ENCODE results near the gene MESP2. TPM values are rescaled to one million over a fixed set of nuclear protein-coding genes. Genes with fewer than 3 reads are reported as not detected.

MESP2 gene
- total and polyA plus RNA-seq, 2 of the 8 experiments (the other 6 are each of a cell fraction or from before 2014, with no cell fraction given), result 0.35 to 0.80 TPM

GRCh38 chr15:89766357-89767311 lies 9.5 kb upstream of the MESP2 start:
- Histone ChIP-seq H2BK15ac (ENCODE audit: low read length) (no peak overlapping the region), H3K79me2 (ENCODE audit: control insufficient read depth in 1 of 2, insufficient read depth in 2 of 2, low read length in 2 of 2) (no peaks in the 10 kb centered on the region), H2BK20ac (ENCODE audit: low read length) (no peak overlapping the region; the same call in 1 of the 2 replicates), H4K91ac (replicated peaks; ENCODE audit: insufficient read length, low read length) (no peak overlapping the region), H3K4me3 (ENCODE audit: extremely low read depth in 1 of 4, insufficient read depth in 2 of 4, low read depth in 3 of 4, low read length in 4 of 4) (no peak overlapping the region), H2AFZ (ENCODE audit: low read length) (no peak overlapping the region), H4K5ac (ENCODE audit: insufficient read length, low read depth, low read length) (no peak overlapping the region), H4K20me1 (replicated peaks in 1 of 2; ENCODE audit: control insufficient read depth in 1 of 2, insufficient read depth in 2 of 2, low read length in 2 of 2) (no peaks in the 10 kb centered on the region), H3K79me1 (ENCODE audit: low read depth, low read length) (no peaks in the 10 kb centered on the region), H3K27me3 (replicated peaks in 1 of 4; ENCODE audit: control insufficient read depth in 3 of 4, extremely low read depth in 1 of 4, insufficient read depth in 3 of 4, low read length in 3 of 4) (no peaks in the 10 kb centered on the region), H4K8ac (ENCODE audit: extremely low read depth, insufficient read depth, low read length) (peak overlapping the region; percentile 68), H3K9me3 (ENCODE audit: insufficient read depth in 2 of 2, low read depth in 1 of 2, low read length in 1 of 2) (no peaks in the 10 kb centered on the region), H3K9ac (replicated peaks in 1 of 4; ENCODE audit: extremely low read depth in 1 of 4, low read depth in 3 of 4, low read length in 3 of 4) (no peak overlapping the region), H3K27ac (ENCODE audit: low read depth, low read length) (no peak overlapping the region), H3K56ac (replicated peaks; ENCODE audit: insufficient read length, low read depth, low read length) (no peak overlapping the region), H3K18ac (ENCODE audit: extremely low read depth, low read length) (no peak overlapping the region), H3K4me2 (ENCODE audit: insufficient read depth in 1 of 2, low read depth in 2 of 2, low read length in 2 of 2) (no peak overlapping the region), H2AK5ac (ENCODE audit: low read depth, low read length) (no peak overlapping the region), H3K23me2 (ENCODE audit: low read depth, low read length) (no peaks in the 10 kb centered on the region), H2BK120ac (replicated peaks; ENCODE audit: low read depth, low read length) (no peak overlapping the region), H3K14ac (ENCODE audit: insufficient read length) (no peak overlapping the region), H3K4me1 (replicated peaks in 1 of 4; ENCODE audit: control insufficient read depth in 3 of 4, insufficient read depth in 4 of 4, low read length in 3 of 4) (no peaks in the 10 kb centered on the region; a peak in 1 of 7 replicates), H2BK12ac (ENCODE audit: low read depth, low read length) (no peak overlapping the region), H3K36me3 (ENCODE audit: control insufficient read depth in 2 of 4, insufficient read depth in 4 of 4, low read length in 3 of 4) (no peaks in the 10 kb centered on the region), H3K23ac (ENCODE audit: insufficient read length) (no peak overlapping the region), H2BK5ac (ENCODE audit: low read depth, low read length) (no peak overlapping the region), H3K4ac (replicated peaks; ENCODE audit: insufficient read length, low read depth, low read length) (no peak overlapping the region)
- ChIA-PET POLR2A (ENCODE audit: partially characterized antibody) (no interaction called here), CTCF (ENCODE audit: partially characterized antibody) (interaction anchor here (0.6 to 10.6 kb wide), 5 partner anchors 11 to 109 kb away, joined by 3 to 153 read pairs (median 3); no protein-coding TSS in a partner anchor)
- FAIRE-seq (no peak), DNase-seq (ENCODE audit: low read depth in 1 of 2, low spot score in 2 of 2) (no peak)
- 94% methylated on average over 13 of the region's 16 CpGs; no CpG with 5 or more reads in 1 of the 2 experiments for whole genome bisulfite sequencing, 2 experiments (ENCODE audit: extremely low coverage in 1 of 2, insufficient coverage in 1 of 2, insufficient read length in 1 of 2, insufficient replicate concordance in 2 of 2, low coverage in 1 of 2, low lambda C conversion rate in 2 of 2, missing lambda C conversion rate in 1 of 2)
- TF ChIP-seq BRCA1 (IDR thresholded peaks at IDR 0.05; ENCODE audit: low read depth, low read length), result no peak
- no peak for TF ChIP-seq CTCF (IDR thresholded peaks at IDR 0.05; ENCODE audit: control extremely low read depth in 1 of 3, insufficient read depth in 1 of 3, low read depth in 1 of 3, low read length in 3 of 3)
- TF ChIP-seq SAP30 (IDR thresholded peaks at IDR 0.05; ENCODE audit: insufficient read depth, insufficient replicate concordance, low read length), result no peak
- TF ChIP-seq RFX5 (IDR thresholded peaks at IDR 0.05; ENCODE audit: borderline replicate concordance, low read depth, low read length), result no peak
- no peak for TF ChIP-seq ZNF274 (IDR thresholded peaks at IDR 0.05; ENCODE audit: borderline replicate concordance, extremely low read depth, low read length)
- TF ChIP-seq CHD1 (IDR thresholded peaks at IDR 0.05; ENCODE audit: low read depth, low read length), result no peak
